Fibroblast of mammary gland (primary cell): Measurements from ENCODE around the gene LRRC49.

Source experiments
- DNase-seq: peaks from one replicate; pipeline ENCODE4 v3.0.0-alpha.2; 2010; ENCODE audit warnings: low read depth
- H3K4me3 ChIP-seq: 2 replicates; pipeline ENCODE4 v1.5.1; 2011; ENCODE audit warnings: low read depth, mild to moderate bottlenecking, low read length, moderate library complexity; ENCODE audit not compliant: control insufficient read depth
- TF ChIP-seq, protein P1 (sequence below): conservative IDR thresholded peaks from 2 replicates; pipeline ENCODE4 v1.5.1; 2011; ENCODE audit warnings: low read depth, low read length, inconsistent platforms; ENCODE audit not compliant: control insufficient read depth, insufficient read depth

LRRC49 gene

DNA sequence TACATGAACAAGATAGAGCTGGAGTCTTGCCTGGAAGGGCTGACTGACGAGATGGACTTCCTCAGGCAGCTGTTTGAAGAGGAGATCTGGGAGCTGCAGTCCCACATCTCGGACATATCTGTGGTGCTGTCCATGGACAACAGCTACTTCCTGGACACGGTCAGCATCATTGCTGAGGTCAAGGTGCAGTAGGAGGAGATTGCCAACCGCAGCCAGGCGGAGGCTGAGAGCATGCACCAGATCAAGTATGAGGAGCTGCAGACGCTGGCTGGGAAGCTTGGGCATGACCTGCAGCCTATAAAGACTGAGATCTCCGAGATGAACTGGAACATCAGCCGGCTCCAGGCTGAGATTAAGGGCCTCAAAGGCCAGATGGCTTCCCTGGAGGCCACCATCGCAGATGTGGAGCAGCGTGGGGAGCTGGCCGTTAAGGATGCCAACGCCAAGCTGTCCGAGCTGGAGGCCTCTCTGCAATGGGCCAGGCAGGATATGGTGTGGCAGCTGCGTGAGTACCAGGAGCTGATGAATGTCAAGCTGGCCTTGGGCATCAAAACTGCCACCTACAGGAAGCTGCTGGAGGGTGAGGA is 33.2 kb upstream of the LRRC49 start:
- DNase-seq, result no peak
- TF ChIP-seq, protein P1, sequence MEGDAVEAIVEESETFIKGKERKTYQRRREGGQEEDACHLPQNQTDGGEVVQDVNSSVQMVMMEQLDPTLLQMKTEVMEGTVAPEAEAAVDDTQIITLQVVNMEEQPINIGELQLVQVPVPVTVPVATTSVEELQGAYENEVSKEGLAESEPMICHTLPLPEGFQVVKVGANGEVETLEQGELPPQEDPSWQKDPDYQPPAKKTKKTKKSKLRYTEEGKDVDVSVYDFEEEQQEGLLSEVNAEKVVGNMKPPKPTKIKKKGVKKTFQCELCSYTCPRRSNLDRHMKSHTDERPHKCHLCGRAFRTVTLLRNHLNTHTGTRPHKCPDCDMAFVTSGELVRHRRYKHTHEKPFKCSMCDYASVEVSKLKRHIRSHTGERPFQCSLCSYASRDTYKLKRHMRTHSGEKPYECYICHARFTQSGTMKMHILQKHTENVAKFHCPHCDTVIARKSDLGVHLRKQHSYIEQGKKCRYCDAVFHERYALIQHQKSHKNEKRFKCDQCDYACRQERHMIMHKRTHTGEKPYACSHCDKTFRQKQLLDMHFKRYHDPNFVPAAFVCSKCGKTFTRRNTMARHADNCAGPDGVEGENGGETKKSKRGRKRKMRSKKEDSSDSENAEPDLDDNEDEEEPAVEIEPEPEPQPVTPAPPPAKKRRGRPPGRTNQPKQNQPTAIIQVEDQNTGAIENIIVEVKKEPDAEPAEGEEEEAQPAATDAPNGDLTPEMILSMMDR, result no peak
- no peak overlapping the region for H3K4me3 ChIP-seq

DNA sequence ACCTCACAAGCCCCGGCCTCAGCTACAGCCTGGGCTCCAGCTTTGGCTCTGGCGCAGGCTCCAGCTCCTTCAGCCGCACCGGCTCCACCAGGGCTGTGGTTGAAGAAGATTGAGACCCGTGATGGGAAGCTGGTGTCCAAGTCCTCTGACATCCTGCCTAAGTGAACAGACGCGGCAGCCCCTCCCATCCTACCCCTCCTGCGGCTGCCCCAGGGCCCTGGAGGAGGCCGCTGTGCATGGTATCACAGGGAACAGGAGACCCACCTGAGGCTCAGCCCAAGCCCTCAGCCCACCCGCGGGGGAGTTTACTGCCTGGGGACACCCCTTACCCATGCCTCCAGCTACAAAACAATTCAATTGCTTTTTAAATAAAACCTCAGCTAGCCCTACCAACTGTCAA is 32.6 kb upstream of the LRRC49 start:
- TF ChIP-seq, protein P1, result no peak
- H3K4me3 ChIP-seq, result no peak overlapping the region
- DNase-seq, result no peak

DNA sequence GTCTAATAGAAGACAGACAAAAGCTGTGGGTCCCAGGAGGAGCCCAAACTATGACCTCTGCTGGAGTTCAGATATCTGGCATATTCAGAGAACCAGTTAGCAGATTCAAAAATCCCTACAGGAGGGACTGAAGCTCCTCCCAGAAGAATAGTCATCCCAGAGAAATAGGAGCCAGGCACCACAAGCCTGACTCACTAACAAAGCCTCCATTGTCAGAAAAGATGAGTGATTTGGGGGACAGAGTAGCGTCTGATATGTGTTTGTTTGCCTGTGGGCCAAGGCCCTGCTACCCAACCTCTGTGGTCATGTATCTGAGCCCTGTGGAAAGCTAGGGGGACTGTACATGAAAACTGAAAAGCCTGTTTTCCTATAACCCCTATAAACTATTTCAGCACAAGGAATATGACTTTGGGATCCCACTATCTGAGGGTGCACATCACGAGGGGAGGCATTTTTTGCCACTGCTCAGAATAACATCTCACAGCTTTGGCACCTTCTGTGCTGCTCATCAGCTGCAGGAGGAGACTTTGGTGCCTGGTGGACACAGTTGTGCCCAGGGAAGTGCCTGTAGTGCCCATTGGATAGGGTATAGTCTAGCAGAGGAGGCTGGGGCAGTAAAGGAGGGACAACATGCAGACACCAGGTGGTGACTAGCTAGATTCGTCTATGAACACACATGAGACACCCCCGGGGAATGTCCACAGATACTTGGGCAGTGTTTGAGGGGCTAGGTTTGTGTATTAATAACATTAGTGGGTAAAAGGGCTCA is 29.0 kb upstream of the LRRC49 start:
- peak; percentile 85 for DNase-seq
- TF ChIP-seq, protein P1, result no peak
- no peak overlapping the region for H3K4me3 ChIP-seq

DNA sequence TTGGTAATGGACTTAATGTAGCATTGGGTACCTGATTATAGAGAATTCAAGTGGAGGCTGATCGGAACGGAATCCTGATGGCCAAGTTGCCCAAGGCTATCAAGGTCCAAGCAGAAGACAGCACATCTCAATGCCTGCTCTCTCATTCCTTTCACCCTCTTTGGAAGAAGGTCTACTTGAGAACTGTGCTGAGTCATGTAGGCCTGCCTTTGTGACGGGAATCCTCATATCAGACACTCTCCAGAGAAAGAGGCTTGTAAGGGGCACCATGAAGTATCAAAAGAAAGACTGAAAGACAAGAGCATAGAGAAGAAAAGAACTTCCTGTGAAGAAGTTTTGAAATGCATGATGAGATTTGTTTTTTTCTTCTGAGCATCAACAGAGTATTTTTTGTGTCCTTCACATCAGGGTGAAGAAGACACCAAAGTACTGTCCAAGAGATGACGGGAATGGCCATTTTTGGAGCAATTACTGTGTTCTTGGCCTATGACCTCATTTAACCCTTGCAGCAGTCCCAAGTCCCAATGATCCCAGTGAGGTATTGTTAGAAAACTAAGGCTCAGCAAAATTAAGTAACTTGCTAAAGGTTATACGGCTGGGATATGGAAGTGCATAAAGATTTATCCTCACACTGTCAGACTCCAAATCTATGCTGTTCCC is 25.5 kb upstream of the LRRC49 start:
- DNase-seq, result no peak
- TF ChIP-seq, protein P1, result no peak
- H3K4me3 ChIP-seq, result no peak overlapping the region

DNA sequence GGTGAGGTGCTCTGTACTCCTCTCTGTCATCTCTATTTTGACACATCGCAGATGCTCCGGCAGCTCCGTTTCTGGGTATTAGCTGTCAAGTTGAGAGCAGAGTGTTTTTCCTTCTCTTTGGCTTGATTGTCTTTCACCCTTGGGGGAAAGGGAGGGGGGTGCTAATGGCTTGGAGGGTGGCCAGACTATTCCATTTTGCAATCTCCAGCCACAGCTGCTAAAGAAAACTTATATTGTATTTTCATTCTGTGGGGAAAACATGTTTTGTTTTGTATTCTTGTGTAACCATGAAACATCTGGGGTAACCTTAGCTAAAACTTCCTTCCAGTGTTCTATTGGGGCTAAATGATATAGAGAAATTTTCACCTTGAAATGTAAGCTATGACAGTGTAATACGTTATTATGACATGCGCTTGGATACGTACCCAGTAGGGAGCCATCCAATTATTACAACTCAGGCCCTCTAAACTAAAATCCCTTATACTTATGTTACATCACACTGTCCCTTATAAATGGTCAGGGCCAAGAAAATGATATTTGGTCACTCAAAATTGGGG is 24.6 kb upstream of the LRRC49 start:
- TF ChIP-seq, protein P1, result no peak
- DNase-seq, result peak; percentile 83
- no peak overlapping the region for H3K4me3 ChIP-seq

DNA sequence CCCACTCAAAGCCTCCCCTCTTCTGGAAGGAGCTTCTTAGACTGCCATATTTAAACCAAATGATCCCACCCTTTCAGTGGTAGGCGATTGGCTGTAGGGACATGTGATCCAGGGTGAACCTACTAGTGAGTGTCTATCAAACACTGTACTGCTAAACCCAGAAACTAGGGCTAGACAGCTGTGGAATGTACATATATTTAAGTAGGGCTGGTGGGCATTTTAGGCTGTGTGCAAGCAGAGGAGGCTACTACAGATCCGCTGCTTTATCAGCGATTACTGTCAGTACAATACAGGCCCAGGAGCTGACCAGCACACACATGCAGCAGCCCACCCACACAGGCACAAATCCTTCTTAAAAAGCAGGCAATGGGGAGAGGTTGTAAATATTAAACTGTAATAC is 23.3 kb upstream of the LRRC49 start:
- TF ChIP-seq, protein P1, result no peak
- no peak for DNase-seq
- H3K4me3 ChIP-seq, result no peak overlapping the region
